AG04450 (cell line): ENCODE measurements around the gene STKLD1. TPM values are rescaled to one million over a fixed set of nuclear protein-coding genes. Genes with fewer than 3 reads are reported as not detected.

Source experiments
- CTCF ChIA-PET: fragments of 300-600, 350-600 bp; formaldehyde crosslinking; extraction: SDS; loops from one replicate; lab custom pipeline; 2022; ENCODE audit warnings: antibody characterized with exemption, inconsistent platforms; lab: Charles Lee
- POLR2A ChIA-PET: fragments of 350-600 bp; formaldehyde crosslinking; extraction: SDS; loops from one replicate; lab custom pipeline; 2021; ENCODE audit warnings: antibody characterized with exemption, inconsistent platforms; lab: Yijun Ruan, JAX
- DNase-seq: peaks from one replicate; pipeline ENCODE4 v3.0.0-alpha.2; 2011; ENCODE audit warnings: low read depth, low spot score
- H3K27ac ChIP-seq: one replicate; pipeline ENCODE4 v1.5.1; 2012; ENCODE audit warnings: low read depth, low read length, control low read depth
- H3K27me3 ChIP-seq: one replicate; pipeline ENCODE4 v1.6.0; 2012; ENCODE audit warnings: low read length; ENCODE audit not compliant: control insufficient read depth, insufficient read depth
- H3K4me3 ChIP-seq: 2 replicates; pipeline ENCODE4 v1.5.1; 2011; ENCODE audit warnings: mild to moderate bottlenecking, low read depth, low read length, control low read depth
- H3K9me3 ChIP-seq: 2 replicates; pipeline ENCODE4 v1.5.1; 2012; ENCODE audit warnings: low read length; ENCODE audit not compliant: control insufficient read depth, insufficient read depth
- CTCF ChIP-seq: IDR thresholded peaks from 2 replicates; pipeline ENCODE4 v1.5.1; 2011; ENCODE audit warnings: low read depth, low read length, control low read depth, inconsistent platforms
- polyA plus RNA-seq: library from polyadenylated mRNA; depleted of rRNA; stranded (reverse); fragments of >200 nt; gene quantifications from 2 replicates; pipeline ENCODE4 v1.2.3, GENCODE V29; 2011

The STKLD1 gene
- polyA plus RNA-seq, 1 experiment, result 0.95 TPM

GRCh38 chr9:133400292-133400691 is 24.1 kb downstream of the STKLD1 start:
- Histone ChIP-seq H3K4me3 (no peak overlapping the region), H3K27ac (no peak overlapping the region), H3K9me3 (no peaks in the 10 kb centered on the region; the same call in 1 of the 2 replicates), H3K27me3 (peaks cover 7% of the 10 kb centered on the region)
- CTCF ChIA-PET, result interaction anchor here (0.9 kb wide), 1 partner anchor 85 kb away, joined by 9 read pairs; no protein-coding TSS in a partner anchor
- POLR2A ChIA-PET, result no interaction called here
- no peak for DNase-seq
- TF ChIP-seq CTCF, result no peak

GRCh38 chr9:133401588-133401987 is 25.4 kb downstream of the STKLD1 start:
- Histone ChIP-seq H3K27ac (no peak overlapping the region), H3K4me3 (no peak overlapping the region), H3K9me3 (no peaks in the 10 kb centered on the region; the same call in 1 of the 2 replicates), H3K27me3 (peaks cover 7% of the 10 kb centered on the region)
- POLR2A ChIA-PET, result interaction anchor here (0.7 kb wide), 1 partner anchor 78 kb away, joined by 6 read pairs; no protein-coding TSS in a partner anchor
- no peak for DNase-seq
- CTCF ChIA-PET, result no interaction called here
- TF ChIP-seq CTCF, result no peak

- no peak overlapping the region for H3K27ac ChIP-seq
- H3K9me3 ChIP-seq, result no peaks in the 10 kb centered on the region; the same call in 1 of the 2 replicates
- no peaks in the 10 kb centered on the region for H3K27me3 ChIP-seq
- ChIA-PET CTCF (interaction anchor here (0.5 to 1.1 kb wide), 2 partner anchors 47 to 84 kb away, joined by 3 to 4 read pairs; no protein-coding TSS in a partner anchor), POLR2A (interaction anchor here (0.6 kb wide), 1 partner anchor 26 kb away, joined by 4 read pairs; no protein-coding TSS in a partner anchor)
- no peak overlapping the region for H3K4me3 ChIP-seq
- DNase-seq, result no peak
- TF ChIP-seq CTCF, result no peak
Measured at GRCh38 chr9:133402689-133403088, 26.5 kb downstream of the STKLD1 start.

- H3K9me3 ChIP-seq, result no peaks in the 10 kb centered on the region; the same call in 1 of the 2 replicates
- no peak overlapping the region for H3K4me3 ChIP-seq
- peak; percentile 50 for TF ChIP-seq CTCF
- no peak for DNase-seq
- CTCF ChIA-PET, result interaction anchor here (3.2 kb wide), 1 partner anchor 83 kb away, joined by 13 read pairs; no protein-coding TSS in a partner anchor
- POLR2A ChIA-PET, result no interaction called here
- no peaks in the 10 kb centered on the region for H3K27me3 ChIP-seq
- no peak overlapping the region for H3K27ac ChIP-seq
Measured at GRCh38 chr9:133403766-133404453, 27.7 kb downstream of the STKLD1 start.

- H3K9me3 ChIP-seq, result no peaks in the 10 kb centered on the region; the same call in 1 of the 2 replicates
- H3K27ac ChIP-seq, result no peak overlapping the region
- TF ChIP-seq CTCF, result no peak
- ChIA-PET POLR2A (interaction anchor here (0.5 kb wide), 1 partner anchor 343 kb away, joined by 3 read pairs; the partner anchor contains the start of gene CEL), CTCF (interaction anchor here (3.2 kb wide), 1 partner anchor 82 kb away, joined by 13 read pairs; no protein-coding TSS in a partner anchor)
- no peaks in the 10 kb centered on the region for H3K27me3 ChIP-seq
- H3K4me3 ChIP-seq, result no peak overlapping the region
- no peak for DNase-seq
Measured at GRCh38 chr9:133404454-133405002, 28.4 kb downstream of the STKLD1 start.
